Measurements from ENCODE around the gene SEC14L6. TPM values are rescaled to one million over a fixed set of nuclear protein-coding genes. Genes with fewer than 3 reads are reported as not detected.

Gene SEC14L6
- total RNA-seq, 1 donor from 2014 or later = 0.54 TPM

DNA sequence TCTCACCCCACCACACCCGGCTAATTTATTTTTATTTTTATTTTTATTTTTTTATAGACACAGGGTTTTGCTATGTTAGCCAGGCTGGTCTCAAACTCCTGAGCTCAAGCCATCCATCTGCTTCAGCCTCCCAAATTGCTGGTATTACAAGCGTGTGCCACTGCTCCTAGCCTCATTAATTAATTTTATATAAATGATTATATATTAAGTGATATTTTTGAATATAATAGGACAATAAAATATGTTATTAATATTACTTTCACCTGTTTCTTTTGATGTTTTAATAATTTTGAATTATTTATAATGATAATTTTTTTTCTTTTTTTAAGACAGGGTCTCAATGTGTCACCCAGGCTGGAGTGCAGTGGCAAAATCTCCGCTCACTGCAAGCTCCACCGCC, 38.9 kb downstream of the SEC14L6 start:
- peaks cover 10% of the 10 kb centered on the region for H3K27me3 Mint-ChIP-seq (ENCODE audit: unreplicated experiment)
- H3K4me1 Mint-ChIP-seq (ENCODE audit: unreplicated experiment) = no peaks in the 10 kb centered on the region

DNA sequence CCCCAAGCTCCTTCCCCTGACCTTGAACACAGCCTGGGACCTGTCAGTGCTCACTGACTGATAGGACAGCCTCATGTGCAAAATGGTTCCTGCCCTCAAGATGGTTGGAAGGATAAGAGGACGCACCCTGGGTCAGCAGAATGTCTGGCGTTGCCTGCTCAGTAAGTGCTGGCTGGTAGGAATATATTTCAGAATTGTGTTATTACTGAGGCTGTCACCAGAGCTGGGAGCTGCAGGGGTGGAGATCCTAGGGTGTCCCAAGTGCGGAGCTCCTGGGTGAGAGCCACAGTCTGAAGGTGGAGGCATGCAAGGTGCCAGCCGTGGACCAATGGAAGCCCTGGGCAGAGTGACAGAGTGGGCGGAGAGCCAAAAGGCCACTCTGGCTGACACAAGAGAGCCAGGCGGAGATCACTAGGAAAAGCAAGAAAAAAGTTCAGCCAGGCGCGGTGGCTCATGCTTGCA, 40.0 kb downstream of the SEC14L6 start:
- H3K4me3 Mint-ChIP-seq (ENCODE audit: unreplicated experiment) = no peak overlapping the region
- no peak overlapping the region for H3K27ac Mint-ChIP-seq (ENCODE audit: unreplicated experiment)
- H3K9me3 Mint-ChIP-seq (ENCODE audit: unreplicated experiment) = no peaks in the 10 kb centered on the region
- DNase-seq (ENCODE audit: extremely low spot score, unreplicated experiment) = no peak
- no peaks in the 10 kb centered on the region for H3K4me1 Mint-ChIP-seq (ENCODE audit: unreplicated experiment)
- TF ChIP-seq, protein P1, sequence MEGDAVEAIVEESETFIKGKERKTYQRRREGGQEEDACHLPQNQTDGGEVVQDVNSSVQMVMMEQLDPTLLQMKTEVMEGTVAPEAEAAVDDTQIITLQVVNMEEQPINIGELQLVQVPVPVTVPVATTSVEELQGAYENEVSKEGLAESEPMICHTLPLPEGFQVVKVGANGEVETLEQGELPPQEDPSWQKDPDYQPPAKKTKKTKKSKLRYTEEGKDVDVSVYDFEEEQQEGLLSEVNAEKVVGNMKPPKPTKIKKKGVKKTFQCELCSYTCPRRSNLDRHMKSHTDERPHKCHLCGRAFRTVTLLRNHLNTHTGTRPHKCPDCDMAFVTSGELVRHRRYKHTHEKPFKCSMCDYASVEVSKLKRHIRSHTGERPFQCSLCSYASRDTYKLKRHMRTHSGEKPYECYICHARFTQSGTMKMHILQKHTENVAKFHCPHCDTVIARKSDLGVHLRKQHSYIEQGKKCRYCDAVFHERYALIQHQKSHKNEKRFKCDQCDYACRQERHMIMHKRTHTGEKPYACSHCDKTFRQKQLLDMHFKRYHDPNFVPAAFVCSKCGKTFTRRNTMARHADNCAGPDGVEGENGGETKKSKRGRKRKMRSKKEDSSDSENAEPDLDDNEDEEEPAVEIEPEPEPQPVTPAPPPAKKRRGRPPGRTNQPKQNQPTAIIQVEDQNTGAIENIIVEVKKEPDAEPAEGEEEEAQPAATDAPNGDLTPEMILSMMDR (IDR thresholded peaks at IDR 0.05) = no peak
- H3K36me3 Mint-ChIP-seq (ENCODE audit: unreplicated experiment) = no peaks in the 10 kb centered on the region
- peaks cover 10% of the 10 kb centered on the region for H3K27me3 Mint-ChIP-seq (ENCODE audit: unreplicated experiment)

More for the DNA sequence above, 38.9 kb downstream of the SEC14L6 start:
- DNase-seq (ENCODE audit: extremely low spot score, unreplicated experiment) = no peak
- H3K27ac Mint-ChIP-seq (ENCODE audit: unreplicated experiment) = no peak overlapping the region
- no peak overlapping the region for H3K4me3 Mint-ChIP-seq (ENCODE audit: unreplicated experiment)
- H3K9me3 Mint-ChIP-seq (ENCODE audit: unreplicated experiment) = no peaks in the 10 kb centered on the region
- no peaks in the 10 kb centered on the region for H3K36me3 Mint-ChIP-seq (ENCODE audit: unreplicated experiment)
- TF ChIP-seq, protein P1 (IDR thresholded peaks at IDR 0.05) = no peak

DNA sequence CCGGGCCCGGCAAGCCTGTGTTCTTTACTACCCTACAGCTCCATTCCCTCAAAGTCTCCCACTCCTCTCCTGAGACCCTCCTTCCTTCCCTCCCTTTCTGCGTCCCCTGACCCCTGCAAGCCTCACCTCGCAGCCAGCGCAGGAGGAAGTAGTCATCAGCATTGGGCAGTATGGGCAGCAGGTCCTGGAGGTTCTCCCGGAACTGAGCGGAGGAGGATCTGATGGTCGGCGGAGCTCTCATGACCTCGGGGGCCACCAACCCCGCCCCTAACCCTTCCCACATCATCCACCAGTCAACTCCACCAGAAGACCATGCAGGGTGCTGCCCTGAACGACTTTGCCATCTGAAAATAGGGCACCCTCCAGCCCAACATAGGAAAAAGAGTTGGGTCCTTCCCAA, 43.0 kb downstream of the SEC14L6 start:
- no peak overlapping the region for H3K27ac Mint-ChIP-seq (ENCODE audit: unreplicated experiment)
- H3K27me3 Mint-ChIP-seq (ENCODE audit: unreplicated experiment) = peaks cover 16% of the 10 kb centered on the region
- no peaks in the 10 kb centered on the region for H3K36me3 Mint-ChIP-seq (ENCODE audit: unreplicated experiment)
- DNase-seq (ENCODE audit: extremely low spot score, unreplicated experiment) = no peak
- no peaks in the 10 kb centered on the region for H3K9me3 Mint-ChIP-seq (ENCODE audit: unreplicated experiment)
- H3K4me3 Mint-ChIP-seq (ENCODE audit: unreplicated experiment) = no peak overlapping the region
- TF ChIP-seq, protein P1 (IDR thresholded peaks at IDR 0.05) = no peak
- no peaks in the 10 kb centered on the region for H3K4me1 Mint-ChIP-seq (ENCODE audit: unreplicated experiment)

DNA sequence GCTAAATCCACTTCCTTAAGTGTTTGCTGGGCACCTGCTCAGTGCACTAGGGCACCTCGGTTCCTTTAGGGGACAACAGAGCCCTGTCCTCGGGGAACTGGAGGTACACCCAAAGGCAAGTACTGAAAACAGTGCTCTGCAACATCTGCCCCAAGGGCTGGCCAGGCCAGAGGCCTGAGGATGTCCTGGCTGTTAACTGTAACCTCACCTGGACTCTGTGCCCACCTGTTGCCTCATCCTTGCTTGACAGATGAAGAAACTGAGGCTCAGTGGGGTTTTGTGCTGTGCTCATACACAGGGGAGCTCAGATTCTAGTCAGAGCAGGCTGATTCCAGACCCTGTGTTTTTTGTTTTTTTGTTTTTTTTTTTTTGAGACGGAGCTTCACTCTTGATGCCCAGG, 43.6 kb downstream of the SEC14L6 start:
- Mint-ChIP-seq H3K4me3 (ENCODE audit: unreplicated experiment) (no peak overlapping the region), H3K4me1 (ENCODE audit: unreplicated experiment) (no peaks in the 10 kb centered on the region), H3K27me3 (ENCODE audit: unreplicated experiment) (peaks cover 20% of the 10 kb centered on the region), H3K9me3 (ENCODE audit: unreplicated experiment) (no peaks in the 10 kb centered on the region), H3K36me3 (ENCODE audit: unreplicated experiment) (no peaks in the 10 kb centered on the region), H3K27ac (ENCODE audit: unreplicated experiment) (no peak overlapping the region)
- no peak for DNase-seq (ENCODE audit: extremely low spot score, unreplicated experiment)
- TF ChIP-seq, protein P1 (IDR thresholded peaks at IDR 0.05) = no peak

DNA sequence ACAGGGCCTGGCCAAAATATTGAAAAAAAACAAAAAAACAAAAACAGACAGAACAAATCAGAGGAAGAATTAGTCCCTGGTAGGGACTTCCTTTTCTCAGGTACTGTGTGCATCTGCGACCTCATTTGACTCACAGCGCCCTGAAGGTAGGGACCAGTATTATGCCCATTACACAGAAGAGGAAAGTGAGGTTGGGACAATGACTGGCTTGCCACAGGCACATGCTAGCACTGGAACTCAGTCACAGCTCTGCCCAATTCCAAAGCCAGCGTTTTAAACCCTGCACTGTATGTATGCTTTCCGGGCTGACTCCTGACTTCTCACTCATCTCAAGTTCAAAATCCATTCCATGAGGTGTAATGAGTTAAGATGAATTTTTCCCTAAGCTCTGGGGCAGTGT, 44.4 kb downstream of the SEC14L6 start:
- DNase-seq (ENCODE audit: extremely low spot score, unreplicated experiment) = no peak
- Mint-ChIP-seq H3K27ac (ENCODE audit: unreplicated experiment) (no peak overlapping the region), H3K27me3 (ENCODE audit: unreplicated experiment) (peaks cover 25% of the 10 kb centered on the region), H3K4me1 (ENCODE audit: unreplicated experiment) (no peaks in the 10 kb centered on the region), H3K36me3 (ENCODE audit: unreplicated experiment) (no peaks in the 10 kb centered on the region), H3K9me3 (ENCODE audit: unreplicated experiment) (no peaks in the 10 kb centered on the region), H3K4me3 (ENCODE audit: unreplicated experiment) (no peak overlapping the region)
- TF ChIP-seq, protein P1 (IDR thresholded peaks at IDR 0.05) = no peak
